ENCODE data around the gene PSMG3.

PSMG3 gene

GRCh38 chr7:1578513-1578912 lies 8.7 kb upstream of the PSMG3 start:
- no peak for DNase-seq

GRCh38 chr7:1576521-1577253 lies 6.9 kb upstream of the PSMG3 start:
- no peak for DNase-seq

- no peak for DNase-seq
These were observed 6.0 kb upstream of the PSMG3 start for GRCh38 chr7:1575809-1576208.

- no peak for DNase-seq
These were observed 2.4 kb upstream of the PSMG3 start for GRCh38 chr7:1572111-1572822.

- DNase-seq = no peak
These were observed 396 bp downstream of the PSMG3 start for GRCh38 chr7:1569440-1569832.

- DNase-seq = no peak
These were observed 816 bp downstream of the PSMG3 start for GRCh38 chr7:1569016-1569415.

GRCh38 chr7:1567896-1568510 lies 1.8 kb downstream of the PSMG3 start:
- DNase-seq = no peak

- no peak for DNase-seq
These were observed 2.6 kb downstream of the PSMG3 start for GRCh38 chr7:1567049-1567771.

GRCh38 chr7:1566687-1567048 lies 3.2 kb downstream of the PSMG3 start:
- DNase-seq = no peak

GRCh38 chr7:1564603-1565022 lies 5.2 kb downstream of the PSMG3 start:
- DNase-seq = no peak

- no peak for DNase-seq
These were observed 5.7 kb downstream of the PSMG3 start for GRCh38 chr7:1563981-1564602.

- DNase-seq = no peak
These were observed 7.2 kb downstream of the PSMG3 start for GRCh38 chr7:1562597-1563051.

- no peak for DNase-seq
These were observed 7.7 kb downstream of the PSMG3 start for GRCh38 chr7:1562116-1562515.

- DNase-seq = no peak
These were observed 8.5 kb downstream of the PSMG3 start for GRCh38 chr7:1561036-1561940.

- DNase-seq = no peak
These were observed 9.2 kb downstream of the PSMG3 start for GRCh38 chr7:1560620-1561031.

GRCh38 chr7:1559626-1560590 lies 9.9 kb downstream of the PSMG3 start:
- DNase-seq = no peak

GRCh38 chr7:1558841-1559625 lies 10.8 kb downstream of the PSMG3 start:
- no peak for DNase-seq

GRCh38 chr7:1558181-1558811 lies 11.5 kb downstream of the PSMG3 start:
- DNase-seq = no peak

GRCh38 chr7:1557771-1558170 lies 12.1 kb downstream of the PSMG3 start:
- no peak for DNase-seq

Data from amniotic stem cell (primary cell).